GM10847 (cell line): Measurements from ENCODE around the gene NCKAP5.

Experiments used
- POLR2A ChIP-seq: IDR thresholded peaks from 2 replicates; pipeline ENCODE4 v1.6.1; 2011; ENCODE audit not compliant: insufficient read length; ENCODE audit errors: extremely low read depth

The NCKAP5 gene

DNA sequence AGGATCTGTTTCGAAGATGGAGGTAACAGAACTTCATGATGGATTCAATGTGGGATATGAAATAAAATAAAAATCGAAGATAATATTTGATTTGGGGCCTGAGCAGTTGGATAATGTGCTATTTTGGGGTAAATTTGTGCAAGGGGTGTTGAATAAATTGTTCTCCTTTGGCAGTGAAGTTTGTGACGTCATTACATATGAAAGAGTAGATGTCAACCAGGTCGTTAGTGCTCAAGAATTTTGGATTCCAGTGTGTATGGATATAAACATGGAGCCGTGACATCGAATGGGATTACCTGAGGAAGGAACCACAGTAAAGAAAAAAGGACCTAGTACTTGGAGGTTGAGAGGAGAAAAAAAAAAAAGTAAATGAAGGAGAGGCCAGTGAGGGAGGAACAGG lies 253.0 kb downstream of the NCKAP5 start:
- no peak for TF ChIP-seq POLR2A

- TF ChIP-seq POLR2A = no peak
These were observed 253.5 kb downstream of the NCKAP5 start for GRCh38 chr2:133314795-133315194.

DNA sequence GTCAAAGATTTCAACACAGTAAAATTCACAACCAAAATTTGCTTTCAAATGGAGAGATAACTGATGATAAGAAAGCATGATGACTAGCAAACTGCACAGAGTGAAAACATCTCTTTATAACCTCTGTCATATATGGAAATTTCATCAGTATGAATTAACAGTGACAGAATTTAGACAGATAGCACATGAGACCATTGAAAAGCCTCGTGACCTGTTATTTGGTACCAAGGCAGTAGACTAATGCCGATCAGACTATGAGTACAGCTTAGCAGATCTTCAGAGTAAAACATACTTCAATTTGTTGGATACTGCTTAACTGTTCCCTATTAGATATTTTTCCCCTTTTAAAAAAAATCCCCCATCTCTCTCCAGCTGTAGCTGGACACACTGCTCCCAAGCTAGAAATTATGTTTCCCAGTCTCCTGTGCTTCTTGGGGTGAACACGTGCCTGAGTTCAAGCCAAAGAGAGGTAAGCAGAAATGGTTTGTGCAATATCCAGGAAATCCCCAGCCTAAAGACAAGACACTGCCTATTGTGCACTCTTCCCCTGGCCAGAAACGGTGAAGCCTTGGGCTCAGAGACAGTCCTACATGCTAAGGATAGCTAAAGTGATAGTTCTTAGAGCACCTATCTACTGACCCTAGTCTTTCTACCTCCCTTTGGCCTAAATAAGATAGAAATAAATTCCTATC lies 256.1 kb downstream of the NCKAP5 start:
- no peak for TF ChIP-seq POLR2A

- no peak for TF ChIP-seq POLR2A
These were observed 262.0 kb downstream of the NCKAP5 start for GRCh38 chr2:133306236-133306635.

- TF ChIP-seq POLR2A = no peak
These were observed 263.9 kb downstream of the NCKAP5 start for GRCh38 chr2:133304344-133304743.

- TF ChIP-seq POLR2A = no peak
These were observed 265.1 kb downstream of the NCKAP5 start for GRCh38 chr2:133303150-133303549.

DNA sequence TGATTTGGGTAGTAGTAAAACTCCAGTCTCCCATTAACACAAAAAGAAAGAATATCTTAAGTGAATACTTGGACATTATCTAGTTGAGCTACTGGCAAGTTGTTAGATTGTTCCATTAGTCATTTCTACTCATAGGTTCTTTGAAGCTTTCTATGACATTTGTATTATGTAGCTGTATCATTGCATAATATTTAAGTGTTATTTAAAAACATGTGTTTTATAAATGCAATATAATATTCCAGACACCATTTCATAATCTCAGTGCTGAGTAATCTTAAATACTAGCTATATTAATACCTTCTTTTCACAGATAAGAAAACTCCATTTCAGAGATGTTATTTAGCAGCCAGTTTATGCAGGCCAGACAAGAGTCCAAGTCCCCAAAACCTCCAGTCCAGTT lies 271.9 kb downstream of the NCKAP5 start:
- no peak for TF ChIP-seq POLR2A

GRCh38 chr2:133293544-133294353 lies 274.5 kb downstream of the NCKAP5 start:
- no peak for TF ChIP-seq POLR2A

DNA sequence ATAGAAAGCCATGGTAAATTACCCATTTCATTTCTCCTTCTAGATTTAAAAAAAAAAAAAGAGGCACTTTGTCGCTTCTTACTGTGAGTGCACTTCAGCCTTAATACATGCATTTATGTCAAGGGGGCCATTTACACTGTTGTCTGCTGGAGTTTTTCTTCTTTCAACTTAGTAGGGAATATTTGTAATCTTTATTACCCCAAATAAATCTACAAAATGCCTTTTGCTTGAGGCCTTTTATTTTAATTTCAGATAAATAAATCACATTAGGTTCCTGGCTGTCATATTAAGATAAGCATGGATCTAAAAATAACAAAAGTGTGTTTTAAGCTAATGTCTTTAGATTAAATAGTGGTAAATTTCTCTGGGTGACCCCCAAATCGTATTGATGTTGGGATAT lies 276.0 kb downstream of the NCKAP5 start:
- TF ChIP-seq POLR2A = no peak

DNA sequence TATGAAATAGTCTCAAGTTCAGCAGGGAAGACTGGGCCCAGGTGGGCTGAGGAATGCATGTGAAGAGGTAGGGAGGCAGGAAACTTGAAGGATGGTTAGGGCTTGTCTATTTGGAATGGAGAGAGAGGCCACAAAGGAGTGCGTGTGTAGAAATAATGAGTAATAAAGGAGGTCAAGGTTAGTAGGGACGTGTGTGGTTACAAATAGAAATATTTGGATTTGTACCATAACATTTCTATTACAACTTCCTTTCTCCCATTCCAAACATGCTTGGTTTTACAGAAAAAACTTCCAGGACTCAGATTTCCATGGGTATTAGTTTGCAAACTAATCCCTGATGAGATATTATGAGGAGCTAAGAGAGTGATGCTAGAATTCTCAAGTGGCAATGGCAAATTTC lies 280.6 kb downstream of the NCKAP5 start:
- no peak for TF ChIP-seq POLR2A

DNA sequence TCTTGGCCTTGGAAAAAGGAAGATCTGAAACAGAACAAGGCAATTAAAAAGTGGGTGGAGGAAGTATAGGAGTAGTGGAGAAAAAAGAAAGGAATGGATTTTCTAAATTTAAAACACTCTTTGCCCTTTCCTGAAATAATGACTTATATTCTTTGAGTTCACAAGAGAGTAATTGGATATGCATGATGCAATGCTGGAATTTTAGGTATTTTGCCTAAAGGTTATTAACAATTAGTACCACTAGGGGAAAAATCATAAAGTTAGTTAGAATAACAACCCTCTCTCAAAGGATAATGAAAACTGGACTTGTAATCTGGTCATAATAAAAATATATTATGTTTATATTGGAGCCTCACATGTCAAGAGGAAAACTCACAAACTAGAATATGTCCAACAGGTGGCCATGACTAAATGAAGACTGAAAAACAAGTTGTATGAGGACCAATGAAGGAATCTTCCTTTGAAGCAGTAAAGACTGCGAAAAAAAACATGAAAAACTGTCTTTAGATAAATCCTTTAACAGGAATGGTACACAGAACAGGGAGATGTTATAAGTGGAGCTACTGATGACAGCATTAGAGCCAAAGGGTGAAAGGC lies 281.8 kb downstream of the NCKAP5 start:
- TF ChIP-seq POLR2A = no peak

DNA sequence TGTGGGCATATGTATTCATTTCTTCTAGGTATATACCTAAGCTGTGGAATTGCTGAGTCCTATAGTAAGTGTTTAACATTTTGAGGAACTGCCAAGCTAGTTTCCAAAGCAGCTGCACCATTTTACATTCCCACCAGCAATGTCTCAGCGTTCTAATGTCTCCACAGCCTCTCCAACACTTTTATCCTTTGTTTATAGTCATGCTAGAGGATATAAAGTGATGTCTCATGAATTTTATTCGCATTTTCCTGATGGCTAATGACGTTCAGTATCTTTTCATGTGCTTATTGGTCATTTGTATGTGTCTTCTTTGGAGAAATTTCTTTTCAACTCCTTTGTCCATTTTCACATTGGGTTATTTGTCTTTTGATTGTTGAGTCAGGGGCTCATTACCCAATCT lies 295.2 kb downstream of the NCKAP5 start:
- TF ChIP-seq POLR2A = no peak

DNA sequence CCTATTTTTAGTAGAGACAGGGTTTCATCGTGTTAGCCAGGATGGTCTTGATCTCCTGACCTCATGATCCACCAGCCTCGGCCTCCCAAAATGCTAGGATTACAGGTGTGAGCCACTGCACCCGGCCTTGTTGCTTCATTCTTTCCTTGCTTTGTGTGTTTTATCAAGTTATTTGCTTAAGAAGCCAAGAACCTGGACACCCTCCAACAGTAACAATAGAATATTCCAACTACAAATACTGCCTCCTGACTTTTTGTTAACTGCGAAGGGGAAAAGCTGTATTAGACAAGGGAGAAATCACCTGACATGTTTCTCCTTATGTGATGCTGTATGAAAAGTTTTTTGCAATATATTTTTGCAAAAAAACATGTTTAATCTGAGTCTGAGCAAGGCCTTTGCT lies 297.2 kb downstream of the NCKAP5 start:
- TF ChIP-seq POLR2A = no peak

DNA sequence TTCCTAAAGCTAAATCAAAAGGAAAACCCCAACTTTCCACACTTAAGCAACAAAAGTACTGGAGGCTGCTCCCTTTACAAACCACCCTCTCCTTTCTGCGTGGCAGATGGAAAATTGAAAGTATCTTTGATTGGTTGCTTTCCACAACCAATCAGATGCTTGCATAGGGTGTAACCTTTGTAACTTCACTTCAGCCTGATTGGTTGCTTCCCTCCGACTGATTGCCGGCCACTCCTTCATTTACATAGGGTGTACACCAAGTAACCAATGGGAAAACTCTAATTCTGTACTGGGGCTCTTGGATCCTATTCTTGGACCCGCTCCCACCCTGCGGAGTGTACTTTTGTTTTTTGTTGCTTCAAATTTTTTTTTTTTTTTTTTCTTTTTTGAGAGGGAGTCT lies 297.7 kb downstream of the NCKAP5 start:
- no peak for TF ChIP-seq POLR2A

- no peak for TF ChIP-seq POLR2A
These were observed 301.2 kb downstream of the NCKAP5 start for GRCh38 chr2:133266926-133267590.

DNA sequence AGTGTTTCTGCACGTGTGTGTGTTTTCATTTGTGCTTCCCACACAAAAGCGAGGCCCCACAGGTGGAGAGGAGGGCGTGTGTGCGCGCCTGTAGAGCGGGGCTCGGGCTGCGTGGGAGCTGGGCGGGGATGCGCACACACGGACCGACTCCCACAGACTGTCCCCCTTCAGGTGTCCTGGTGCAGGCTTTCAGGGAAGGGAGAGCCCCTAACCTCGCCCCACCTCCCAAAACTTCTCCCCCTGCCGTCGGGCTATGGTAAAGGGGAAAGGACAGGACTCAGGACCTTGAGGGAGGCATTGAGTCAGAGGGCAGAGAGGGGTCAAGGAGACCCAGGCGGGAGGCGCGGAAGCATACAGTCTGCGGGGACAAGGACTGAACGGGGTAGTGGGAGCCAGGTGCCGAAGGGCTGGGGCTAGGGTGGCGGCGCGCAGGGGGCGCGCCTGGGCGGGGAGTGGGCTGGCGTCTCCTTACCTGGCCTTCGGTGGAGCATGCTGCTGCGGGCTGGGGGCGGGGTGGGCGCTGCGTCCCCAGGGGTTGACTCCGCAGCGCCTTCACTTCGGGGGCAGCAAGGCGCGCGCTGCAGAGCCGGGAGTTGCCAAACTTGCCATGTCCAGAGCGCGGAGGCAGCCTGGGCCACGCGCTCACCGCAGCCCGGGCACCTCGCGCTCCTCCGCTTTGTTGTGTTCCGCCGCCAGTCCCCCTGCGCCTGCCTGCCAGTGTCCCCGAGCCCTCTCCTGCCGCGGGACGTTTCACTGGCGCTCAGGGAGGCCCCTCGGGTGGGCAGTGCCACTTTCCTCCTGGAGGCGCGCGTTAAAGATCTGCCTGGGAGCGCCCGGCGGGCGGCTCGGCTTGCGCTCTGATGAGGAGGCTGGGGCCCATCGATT lies 302.0 kb downstream of the NCKAP5 start:
- TF ChIP-seq POLR2A = no peak
